RWPE1 (cell line): ENCODE data around the gene PIH1D1.
A peak's percentile ranks its signal among the peaks of the same experiment; 100 is the strongest.

ENCODE experiments used
- CTCF ChIA-PET: fragments of 350-600 bp; sonication (Branson Sonifier 250); formaldehyde crosslinking; extraction: SDS; loops from one replicate; lab custom pipeline; 2021; lab: Yijun Ruan, JAX
- POLR2A ChIA-PET: fragments of 400-600 bp; formaldehyde crosslinking; extraction: SDS; loops from one replicate; lab custom pipeline; 2020; ENCODE audit warnings: antibody characterized with exemption; ENCODE audit not compliant: low non-redundant PET; lab: Yijun Ruan, JAX
- DNase-seq: peaks from one replicate; pipeline ENCODE4 v3.0.0; 2012; ENCODE audit warnings: low spot score
- H3K27ac ChIP-seq: fragments of 450-650 bp; 2 replicates; pipeline ENCODE4 v1.5.1; 2017
- CTCF ChIP-seq: fragments of 450-650 bp; conservative IDR thresholded peaks from 2 replicates; pipeline ENCODE4 v1.5.1; 2017; ENCODE audit warnings: low read depth, mild to moderate bottlenecking

The PIH1D1 gene

GRCh38 chr19:49488863-49489537 is 37.4 kb upstream of the PIH1D1 start:
- CTCF ChIA-PET = interaction anchor here (0.6 to 0.7 kb wide), 2 partner anchors 16 to 63 kb away, joined by 3 read pairs; no protein-coding TSS in a partner anchor
- no peak for DNase-seq
- POLR2A ChIA-PET = interaction anchor here (0.6 kb wide), 2 partner anchors 37 to 432 kb away, joined by 3 to 4 read pairs; partner anchors contain the start of gene PIH1D1
- H3K27ac ChIP-seq = peak overlapping the region; percentile 88
- TF ChIP-seq CTCF = no peak

DNA sequence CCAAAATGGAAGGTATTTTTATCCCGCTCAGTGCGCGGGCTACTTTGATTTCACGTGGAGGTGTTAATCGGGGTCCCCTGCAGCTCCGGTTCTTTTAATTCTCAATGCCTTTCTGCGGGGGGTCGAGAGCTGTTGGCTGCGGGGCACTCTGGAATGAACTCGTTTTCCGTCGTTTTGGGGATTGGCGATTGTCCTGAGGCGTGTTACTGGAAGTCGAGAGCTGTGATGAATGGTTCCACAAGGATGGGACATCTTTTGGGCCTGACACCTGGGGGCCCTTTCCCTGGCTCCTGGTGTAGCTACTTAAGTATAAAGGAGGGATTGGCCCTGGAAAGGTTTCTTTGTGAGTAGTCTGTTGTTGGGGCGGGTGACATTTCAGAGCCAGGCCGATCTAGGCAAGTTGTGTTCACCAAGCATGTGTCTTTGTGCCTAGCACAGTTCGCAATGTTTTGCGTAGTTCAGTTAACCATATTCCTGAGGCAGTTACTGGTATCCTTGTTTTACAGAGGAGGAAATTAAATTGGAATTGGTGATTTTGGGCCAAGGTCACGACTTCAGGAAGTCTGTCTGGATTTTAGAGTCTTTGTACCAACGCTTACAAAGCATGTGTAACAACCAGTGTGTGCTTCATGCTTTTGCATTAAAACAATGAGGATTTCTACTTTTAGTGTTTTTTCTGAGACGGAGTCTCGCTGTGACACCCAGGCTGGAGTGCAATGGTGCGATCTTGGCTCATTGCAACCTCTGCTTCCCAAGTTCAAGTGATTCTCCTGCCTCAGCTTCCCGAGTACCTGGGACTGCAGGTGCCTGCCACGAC is 36.6 kb upstream of the PIH1D1 start:
- peak overlapping the region; percentile 88 for H3K27ac ChIP-seq
- no peak for DNase-seq
- POLR2A ChIA-PET = interaction anchor here (0.6 to 0.9 kb wide), 3 partner anchors 8 to 36 kb away, joined by 3 to 4 read pairs (median 4); partner anchors contain the start of gene PIH1D1
- CTCF ChIA-PET = interaction anchor here (0.6 to 0.7 kb wide), 3 partner anchors 14 to 135 kb away, joined by 3 to 4 read pairs (median 4); no protein-coding TSS in a partner anchor
- TF ChIP-seq CTCF = no peak

- H3K27ac ChIP-seq = peak within 1 kb of the TSS; percentile 88
- CTCF ChIA-PET = interaction anchor here (0.6 kb wide), 2 partner anchors 15 to 134 kb away, joined by 4 read pairs; no protein-coding TSS in a partner anchor
- TF ChIP-seq CTCF = no peak
- POLR2A ChIA-PET = interaction anchor here (0.8 to 0.9 kb wide), 2 partner anchors 8 to 36 kb away, joined by 4 read pairs; partner anchors contain the start of gene PIH1D1
- peak; percentile 98 for DNase-seq
Measured at GRCh38 chr19:49487277-49488045, 35.8 kb upstream of the PIH1D1 start, which contains the start of gene RPL13A. Gene RPL13A, plus strand, starts transcription at chr19:49487608. Its CDS starts 22 bp downstream, at chr19:49487630.

DNA sequence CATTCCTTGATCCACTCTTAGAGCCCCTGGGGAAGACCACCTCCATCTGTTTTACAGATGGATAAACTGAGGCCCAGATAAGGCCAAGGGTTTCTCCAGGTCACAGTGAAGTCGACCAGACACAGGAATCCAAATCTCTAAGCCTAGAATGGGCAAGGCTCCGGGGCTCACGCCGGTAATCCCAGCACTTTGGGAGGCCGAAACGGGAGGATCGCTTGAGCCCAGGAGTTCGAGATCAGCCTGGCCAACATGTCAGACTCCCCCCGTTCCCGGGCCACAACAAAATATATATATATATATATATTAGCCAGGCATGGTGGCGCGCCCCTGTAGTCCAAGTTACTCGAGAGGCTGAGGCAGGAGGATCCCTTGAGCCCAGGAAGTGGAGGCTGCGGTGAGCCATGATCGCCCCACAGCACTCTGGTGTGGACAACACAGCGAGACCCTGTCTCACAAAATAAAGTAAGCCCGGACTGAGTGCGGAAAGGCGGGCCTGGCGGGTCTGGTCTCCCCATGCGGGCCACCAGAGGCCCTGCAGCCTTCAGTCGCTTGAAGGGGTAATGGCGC is 35.2 kb upstream of the PIH1D1 start:
- ChIA-PET CTCF (no interaction called here), POLR2A (no interaction called here)
- peak overlapping the region; percentile 88 for H3K27ac ChIP-seq
- no peak for DNase-seq
- no peak for TF ChIP-seq CTCF

GRCh38 chr19:49486232-49486631 is 34.6 kb upstream of the PIH1D1 start:
- CTCF ChIA-PET = no interaction called here
- POLR2A ChIA-PET = no interaction called here
- no peak for TF ChIP-seq CTCF

More at GRCh38 chr19:49486232-49486631, 34.6 kb upstream of the PIH1D1 start:
- DNase-seq = no peak
- peak overlapping the region; percentile 88 for H3K27ac ChIP-seq
